Caco-2 (cell line): ENCODE measurements around the gene TNFSF18. TPM values are rescaled to one million over a fixed set of nuclear protein-coding genes. Genes with fewer than 3 reads are reported as not detected.

Source experiments
- BruUV-seq: library from RNA; stranded (reverse); fragments of 400-500 nt; replicated peaks from 2 replicates; lab custom pipeline; 2021; lab: Mats Ljungman, UMichigan
- CTCF ChIA-PET: fragments of 300-600 bp; sonication (Branson Sonifier 250); formaldehyde crosslinking; loops from one replicate; lab custom pipeline; 2022; ENCODE audit warnings: antibody characterized with exemption; lab: Charles Lee
- POLR2A ChIA-PET: fragments of 300-600 bp; sonication (Branson Sonifier 250); formaldehyde crosslinking; loops from one replicate; lab custom pipeline; 2022; ENCODE audit warnings: antibody characterized with exemption; lab: Charles Lee
- DNase-seq, 2 experiments: peaks; one replicate each; pipeline versions ENCODE4 v3.0.0 to v3.0.0-alpha.2; 2020 to 2022
- H3K27me3 ChIP-seq: replicated peaks from 2 replicates; pipeline ENCODE4 v1.6.0; 2011; ENCODE audit warnings: low read length; ENCODE audit not compliant: control insufficient read depth, insufficient read depth
- H3K36me3 ChIP-seq: 2 replicates; pipeline ENCODE4 v1.5.1; 2011; ENCODE audit warnings: low read length; ENCODE audit not compliant: control insufficient read depth, insufficient read depth
- H3K4me1 ChIP-seq: fragments of 250-450 bp; sonication (Bioruptor Pico); 2 replicates; pipeline ENCODE4 v1.5.1; 2020; ENCODE audit warnings: mild to moderate bottlenecking
- H3K4me3 ChIP-seq: 2 replicates; pipeline ENCODE4 v1.5.1; 2011; ENCODE audit warnings: low read depth, mild to moderate bottlenecking, control low read depth, low read length
- H3K9me3 ChIP-seq: fragments of 250-450 bp; sonication (Bioruptor Pico); 2 replicates; pipeline ENCODE4 v1.5.1; 2020; ENCODE audit warnings: mild to moderate bottlenecking, moderate library complexity
- H3K27ac Mint-ChIP-seq: one replicate; pipeline ENCODE4 v1.8.0; 2022; ENCODE audit warnings: mixed read lengths; ENCODE audit not compliant: unreplicated experiment
- H3K27me3 Mint-ChIP-seq: one replicate; pipeline ENCODE4 v1.8.0; 2022; ENCODE audit warnings: mixed read lengths; ENCODE audit not compliant: insufficient read depth, unreplicated experiment
- H3K36me3 Mint-ChIP-seq: one replicate; pipeline ENCODE4 v1.8.0; 2022; ENCODE audit warnings: mild to moderate bottlenecking, mixed read lengths; ENCODE audit not compliant: insufficient read depth, unreplicated experiment
- H3K4me1 Mint-ChIP-seq: one replicate; pipeline ENCODE4 v1.8.0; 2022; ENCODE audit warnings: low read depth, mixed read lengths; ENCODE audit not compliant: unreplicated experiment
- H3K4me3 Mint-ChIP-seq: one replicate; pipeline ENCODE4 v1.8.0; 2022; ENCODE audit warnings: mild to moderate bottlenecking, moderate library complexity, mixed read lengths; ENCODE audit not compliant: unreplicated experiment
- H3K9me3 Mint-ChIP-seq: one replicate; pipeline ENCODE4 v1.8.0; 2022; ENCODE audit warnings: mixed read lengths; ENCODE audit not compliant: unreplicated experiment
- CTCF ChIP-seq, 2 experiments: fragments of 200-600 bp in 1 of 2; IDR thresholded peaks; 1 replicate in 1 of 2; 2 replicates in 1 of 2; pipeline versions ENCODE4 v1.5.1 to v1.8.0; 2011 to 2022; ENCODE audit warnings: antibody characterized with exemption in 1 of 2, control low read depth in 1 of 2, inconsistent platforms in 1 of 2, low read depth in 1 of 2, low read length in 1 of 2, mild to moderate bottlenecking in 1 of 2, moderate library complexity in 1 of 2; ENCODE audit not compliant: insufficient read depth in 1 of 2, severe bottlenecking in 1 of 2, unreplicated experiment in 1 of 2
- intact Hi-C: fragments of 100-400 bp; cut with micrococcal nuclease; formaldehyde crosslinking; loops from one replicate; pipeline ENCODE4 v1.10.0; 2022; ENCODE audit not compliant: unreplicated experiment
- total RNA-seq: library from RNA; stranded (reverse); gene quantifications from 2 replicates; pipeline ENCODE4 v1.2.3, GENCODE V29; 2022

The TNFSF18 gene
- total RNA-seq, 1 experiment from 2014 or later = not detected

- CTCF ChIA-PET = no interaction called here
- Histone ChIP-seq H3K4me3 (no peak overlapping the region), H3K36me3 (no peaks in the 10 kb centered on the region), H3K4me1 (peaks cover 7% of the 10 kb centered on the region), H3K27me3 (no peaks in the 10 kb centered on the region), H3K9me3 (no peaks in the 10 kb centered on the region; the same call in 1 of the 2 replicates)
- Mint-ChIP-seq H3K9me3 (no peaks in the 10 kb centered on the region), H3K4me3 (no peak overlapping the region), H3K27me3 (no peaks in the 10 kb centered on the region), H3K27ac (no peak overlapping the region), H3K36me3 (no peaks in the 10 kb centered on the region), H3K4me1 (no peaks in the 10 kb centered on the region)
- no peak for DNase-seq
- BruUV-seq = no TSS peak
- no peak for TF ChIP-seq CTCF (IDR thresholded peaks at IDR 0.05; ENCODE audit: insufficient read depth in 1 of 2, low read depth in 1 of 2, low read length in 1 of 2, severe bottlenecking in 1 of 2, unreplicated experiment in 1 of 2)
- POLR2A ChIA-PET = no interaction called here
- intact Hi-C loops = no loop called here
These were observed 7.8 kb upstream of the TNFSF18 start for GRCh38 chr1:173058556-173058955.

- Mint-ChIP-seq H3K27me3 (no peaks in the 10 kb centered on the region), H3K4me3 (no peak overlapping the region), H3K36me3 (no peaks in the 10 kb centered on the region), H3K27ac (no peak overlapping the region), H3K4me1 (no peaks in the 10 kb centered on the region), H3K9me3 (no peaks in the 10 kb centered on the region)
- intact Hi-C loops = no loop called here
- H3K27me3 ChIP-seq = no peaks in the 10 kb centered on the region
- no peaks in the 10 kb centered on the region; the same call in 1 of the 2 replicates for H3K9me3 ChIP-seq
- ChIA-PET POLR2A (no interaction called here), CTCF (no interaction called here)
- no peak for TF ChIP-seq CTCF (IDR thresholded peaks at IDR 0.05; ENCODE audit: insufficient read depth in 1 of 2, low read depth in 1 of 2, low read length in 1 of 2, severe bottlenecking in 1 of 2, unreplicated experiment in 1 of 2)
- BruUV-seq = no TSS peak
- no peak for DNase-seq
- H3K4me3 ChIP-seq = no peak overlapping the region
- H3K36me3 ChIP-seq = no peaks in the 10 kb centered on the region
- peaks cover 7% of the 10 kb centered on the region for H3K4me1 ChIP-seq
These were observed 7.2 kb upstream of the TNFSF18 start for GRCh38 chr1:173057984-173058383.

- no peaks in the 10 kb centered on the region; the same call in 1 of the 2 replicates for H3K4me1 ChIP-seq
- Mint-ChIP-seq H3K27ac (no peak overlapping the region), H3K9me3 (no peaks in the 10 kb centered on the region), H3K4me3 (no peak overlapping the region), H3K36me3 (no peaks in the 10 kb centered on the region), H3K27me3 (no peaks in the 10 kb centered on the region), H3K4me1 (no peaks in the 10 kb centered on the region)
- ChIA-PET CTCF (no interaction called here), POLR2A (no interaction called here)
- no peaks in the 10 kb centered on the region; the same call in 1 of the 2 replicates for H3K9me3 ChIP-seq
- H3K27me3 ChIP-seq = no peaks in the 10 kb centered on the region
- no peaks in the 10 kb centered on the region for H3K36me3 ChIP-seq
- DNase-seq = no peak
- no peak for TF ChIP-seq CTCF (IDR thresholded peaks at IDR 0.05; ENCODE audit: insufficient read depth in 1 of 2, low read depth in 1 of 2, low read length in 1 of 2, severe bottlenecking in 1 of 2, unreplicated experiment in 1 of 2)
- intact Hi-C loops = no loop called here
- no TSS peak for BruUV-seq
- H3K4me3 ChIP-seq = no peak overlapping the region
These were observed 5.6 kb upstream of the TNFSF18 start for GRCh38 chr1:173056365-173056764.
